Upper lobe of right lung (tissue), 1 donor: ENCODE results near the gene WWOX. TPM values are rescaled to one million over a fixed set of nuclear protein-coding genes. Genes with fewer than 3 reads are reported as not detected.

Experiments used
- ATAC-seq: fragments of 200-7000 bp; cut with Tn5 transposase; one replicate; pipeline ENCODE4 v1.9.1; 2020; ENCODE audit warnings: mild to moderate bottlenecking, moderate library complexity
- DNase-seq: peaks from one replicate; pipeline ENCODE4 v3.0.0-alpha.2; 2020
- H3K27ac ChIP-seq: fragments of 200-600 bp; one replicate; pipeline ENCODE4 v1.8.0; 2022
- H3K27me3 ChIP-seq: fragments of 200-600 bp; one replicate; pipeline ENCODE4 v1.8.0; 2022; ENCODE audit warnings: mild to moderate bottlenecking
- H3K36me3 ChIP-seq: fragments of 200-600 bp; one replicate; pipeline ENCODE4 v1.8.0; 2022
- H3K4me1 ChIP-seq: fragments of 200-600 bp; one replicate; pipeline ENCODE4 v1.8.0; 2022
- H3K4me3 ChIP-seq: fragments of 200-600 bp; one replicate; pipeline ENCODE4 v1.8.0; 2022; ENCODE audit warnings: mild to moderate bottlenecking
- H3K9me3 ChIP-seq: fragments of 200-600 bp; one replicate; pipeline ENCODE4 v1.8.0; 2022
- intact Hi-C: fragments of 100-400 bp; cut with DNase I; formaldehyde crosslinking; loops from one replicate; pipeline ENCODE4 v1.11.0; 2022
- total RNA-seq: library from RNA; stranded (reverse); fragmentation: NEBNext Ultra II Directional; extraction: Animal tissue kit (Norgen Biotek cat#: 25700); gene quantifications from one replicate; pipeline ENCODE4 v1.2.1, GENCODE V29; 2021
- TF ChIP-seq, protein P1 (sequence below): fragments of 200-600 bp; IDR thresholded peaks from one replicate; pipeline ENCODE4 v1.8.0; 2022; ENCODE audit warnings: antibody characterized with exemption
- donor health status: DM: no; HTN: yes; CAD: no; lungs with severe emphysema.

Gene WWOX
- total RNA-seq, 1 donor from 2014 or later, result 17.0 TPM

DNA sequence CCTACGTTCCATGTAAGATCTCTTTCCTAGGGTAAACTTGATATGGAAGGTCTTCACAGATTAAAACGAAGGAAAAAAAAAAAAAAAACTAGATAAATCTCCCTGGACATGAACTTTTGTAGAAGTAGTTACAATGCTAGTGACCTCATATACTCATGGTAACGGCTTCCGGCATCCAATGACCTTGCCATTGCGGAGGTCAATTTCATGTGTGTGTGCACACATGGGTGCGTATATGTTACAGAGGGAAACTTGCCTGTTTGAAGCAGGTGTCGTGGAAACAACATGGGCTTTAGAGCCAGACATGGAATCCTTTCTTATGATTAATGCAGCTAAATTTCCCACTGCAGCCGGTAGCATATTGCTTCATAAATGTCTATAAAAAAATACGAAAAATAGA lies 1065.6 kb downstream of the WWOX start:
- no peak for DNase-seq
- TF ChIP-seq, protein P1, sequence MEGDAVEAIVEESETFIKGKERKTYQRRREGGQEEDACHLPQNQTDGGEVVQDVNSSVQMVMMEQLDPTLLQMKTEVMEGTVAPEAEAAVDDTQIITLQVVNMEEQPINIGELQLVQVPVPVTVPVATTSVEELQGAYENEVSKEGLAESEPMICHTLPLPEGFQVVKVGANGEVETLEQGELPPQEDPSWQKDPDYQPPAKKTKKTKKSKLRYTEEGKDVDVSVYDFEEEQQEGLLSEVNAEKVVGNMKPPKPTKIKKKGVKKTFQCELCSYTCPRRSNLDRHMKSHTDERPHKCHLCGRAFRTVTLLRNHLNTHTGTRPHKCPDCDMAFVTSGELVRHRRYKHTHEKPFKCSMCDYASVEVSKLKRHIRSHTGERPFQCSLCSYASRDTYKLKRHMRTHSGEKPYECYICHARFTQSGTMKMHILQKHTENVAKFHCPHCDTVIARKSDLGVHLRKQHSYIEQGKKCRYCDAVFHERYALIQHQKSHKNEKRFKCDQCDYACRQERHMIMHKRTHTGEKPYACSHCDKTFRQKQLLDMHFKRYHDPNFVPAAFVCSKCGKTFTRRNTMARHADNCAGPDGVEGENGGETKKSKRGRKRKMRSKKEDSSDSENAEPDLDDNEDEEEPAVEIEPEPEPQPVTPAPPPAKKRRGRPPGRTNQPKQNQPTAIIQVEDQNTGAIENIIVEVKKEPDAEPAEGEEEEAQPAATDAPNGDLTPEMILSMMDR, result no peak
- Histone ChIP-seq H3K27ac (no peak overlapping the region), H3K4me3 (no peak overlapping the region), H3K4me1 (peaks cover 12% of the 10 kb centered on the region), H3K9me3 (no peaks in the 10 kb centered on the region), H3K27me3 (no peaks in the 10 kb centered on the region), H3K36me3 (no peaks in the 10 kb centered on the region)
- ATAC-seq, result no peak
- intact Hi-C loops, result no loop called here

DNA sequence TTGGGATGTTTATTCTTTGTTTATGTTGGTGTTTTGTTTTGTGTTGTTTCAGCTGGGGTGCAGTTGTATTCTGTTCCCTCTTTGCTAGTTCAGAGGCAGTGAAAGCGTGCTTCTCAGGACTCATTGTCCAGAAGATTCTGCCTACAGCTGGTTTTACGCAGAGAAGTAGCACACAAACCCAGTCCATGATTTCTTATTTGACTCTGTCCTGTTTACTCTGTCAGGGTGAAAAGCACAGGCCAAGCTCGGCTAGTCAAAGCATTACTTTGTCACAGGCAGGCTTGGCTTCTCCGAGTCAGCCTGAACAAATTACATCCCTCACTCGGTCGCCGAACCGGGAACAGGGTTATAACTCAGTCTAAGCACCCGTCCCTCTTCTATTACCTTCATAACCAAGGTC lies 1066.1 kb downstream of the WWOX start:
- intact Hi-C loops, result no loop called here
- Histone ChIP-seq H3K4me3 (no peak overlapping the region), H3K4me1 (peaks cover 12% of the 10 kb centered on the region), H3K9me3 (no peaks in the 10 kb centered on the region), H3K27me3 (no peaks in the 10 kb centered on the region), H3K27ac (no peak overlapping the region), H3K36me3 (no peaks in the 10 kb centered on the region)
- TF ChIP-seq, protein P1, result no peak
- ATAC-seq, result no peak
- DNase-seq, result no peak

DNA sequence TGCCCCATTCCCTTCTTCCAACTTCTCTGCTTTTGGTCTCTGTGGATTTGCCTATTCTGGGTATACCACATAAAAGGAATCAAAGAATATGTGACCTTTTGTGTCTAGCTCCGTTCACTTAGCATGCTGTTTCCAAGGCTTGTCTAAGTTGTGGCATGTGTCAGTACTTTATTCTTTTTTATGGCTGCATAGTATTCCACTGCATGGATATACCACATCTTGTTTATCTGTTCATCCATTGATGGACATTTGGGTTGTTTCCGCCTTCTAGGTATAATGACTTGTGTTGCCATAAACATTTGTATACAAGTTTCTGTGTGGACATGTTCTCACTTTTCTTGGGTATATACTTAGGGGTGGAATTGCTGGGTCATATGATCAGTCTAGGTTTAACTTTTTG lies 1068.4 kb downstream of the WWOX start:
- Histone ChIP-seq H3K27ac (no peak overlapping the region), H3K27me3 (no peaks in the 10 kb centered on the region), H3K4me1 (peaks cover 12% of the 10 kb centered on the region), H3K4me3 (no peak overlapping the region), H3K36me3 (no peaks in the 10 kb centered on the region), H3K9me3 (no peaks in the 10 kb centered on the region)
- ATAC-seq, result no peak
- TF ChIP-seq, protein P1, result no peak
- no peak for DNase-seq
- intact Hi-C loops, result no loop called here

DNA sequence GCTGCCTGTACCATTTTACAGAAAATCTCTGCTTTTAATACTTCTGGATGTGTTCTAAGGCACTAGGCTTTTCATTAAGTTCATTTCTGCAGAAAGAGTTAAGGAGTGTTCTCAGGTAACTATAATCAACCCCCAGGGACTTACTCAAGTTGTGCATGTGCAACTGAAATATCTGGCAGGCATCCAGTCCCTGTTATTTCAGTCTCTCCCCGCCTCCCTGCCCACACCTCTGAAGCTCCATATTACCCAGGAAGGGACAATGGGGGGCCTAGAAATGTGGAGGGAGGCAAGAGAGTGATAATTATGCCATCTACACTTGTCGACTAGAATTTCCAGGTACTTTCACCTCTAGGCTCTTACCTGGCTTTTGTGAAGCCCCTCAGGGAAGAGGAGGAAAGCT lies 1068.9 kb downstream of the WWOX start:
- intact Hi-C loops, result no loop called here
- Histone ChIP-seq H3K27me3 (no peaks in the 10 kb centered on the region), H3K9me3 (no peaks in the 10 kb centered on the region), H3K27ac (no peak overlapping the region), H3K4me1 (peaks cover 12% of the 10 kb centered on the region), H3K4me3 (no peak overlapping the region), H3K36me3 (no peaks in the 10 kb centered on the region)
- no peak for DNase-seq
- TF ChIP-seq, protein P1, result no peak
- no peak for ATAC-seq

DNA sequence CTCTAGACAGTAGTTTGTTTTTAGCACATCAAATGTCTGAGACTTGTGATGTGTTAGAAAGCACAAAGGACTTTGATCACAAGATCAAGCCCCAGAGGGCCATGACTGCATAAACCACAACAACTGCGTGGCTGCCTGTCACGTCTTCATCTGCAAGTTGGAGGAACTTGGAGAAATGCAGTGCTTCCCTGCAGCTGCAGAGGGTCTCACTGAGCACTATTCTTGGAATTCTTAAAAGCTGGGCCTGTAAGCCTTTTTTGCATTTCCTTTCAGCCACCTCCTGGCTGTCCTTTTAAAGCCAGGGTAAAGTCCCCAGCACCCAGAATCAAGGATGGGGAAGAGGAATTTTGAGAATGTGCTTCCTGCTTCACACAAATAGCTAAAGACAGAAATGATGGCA lies 1069.8 kb downstream of the WWOX start:
- Histone ChIP-seq H3K4me3 (no peak overlapping the region), H3K27ac (no peak overlapping the region), H3K36me3 (no peaks in the 10 kb centered on the region), H3K4me1 (peaks cover 12% of the 10 kb centered on the region), H3K27me3 (no peaks in the 10 kb centered on the region), H3K9me3 (no peaks in the 10 kb centered on the region)
- intact Hi-C loops, result no loop called here
- DNase-seq (no peak), ATAC-seq (no peak)
- TF ChIP-seq, protein P1, result no peak

DNA sequence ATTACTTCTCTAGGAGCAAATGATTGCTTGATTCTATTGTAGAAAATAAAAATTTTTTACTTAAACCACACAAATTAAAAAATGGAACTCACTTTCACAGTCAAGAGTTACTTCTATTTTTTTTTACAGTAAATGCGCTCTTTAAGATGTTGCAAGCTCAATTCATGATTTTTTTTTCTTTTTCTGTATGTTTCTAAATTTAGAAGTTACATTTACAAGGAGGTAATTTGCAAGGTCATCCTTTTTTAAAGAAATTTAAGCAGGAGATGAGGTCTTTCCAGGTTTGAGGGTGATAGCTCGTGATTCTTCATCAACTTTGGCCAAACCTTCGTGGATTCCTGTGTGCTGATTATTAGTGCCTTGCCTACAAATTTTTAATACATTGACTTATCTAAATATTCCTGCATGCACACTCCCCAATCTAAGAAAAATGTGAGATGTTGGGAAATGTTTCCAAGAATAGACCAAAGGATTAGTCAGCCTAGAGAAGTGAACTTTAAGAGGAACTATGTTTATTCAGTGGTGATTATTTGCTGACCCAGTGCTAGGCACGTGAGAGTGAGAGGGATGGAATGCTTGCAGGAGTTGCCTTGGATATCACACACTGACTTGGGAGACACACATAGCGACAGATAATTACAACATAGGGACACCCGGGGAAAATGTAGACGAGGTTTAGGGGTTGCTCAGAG lies 1071.2 kb downstream of the WWOX start:
- ATAC-seq (peak; percentile 86), DNase-seq (no peak)
- Histone ChIP-seq H3K36me3 (no peaks in the 10 kb centered on the region), H3K4me3 (no peak overlapping the region), H3K4me1 (peaks cover 8% of the 10 kb centered on the region), H3K27me3 (no peaks in the 10 kb centered on the region), H3K27ac (no peak overlapping the region), H3K9me3 (no peaks in the 10 kb centered on the region)
- intact Hi-C loops, result no loop called here
- TF ChIP-seq, protein P1, result no peak
